H1 (cell line): ENCODE measurements around the gene PSPH. TPM values are rescaled to one million over a fixed set of nuclear protein-coding genes. Genes with fewer than 3 reads are reported as not detected.

Source experiments
- BRCA1 ChIP-seq: IDR thresholded peaks from 2 replicates; pipeline ENCODE4 v1.6.1; 2012; ENCODE audit warnings: low read depth, low read length, improper control_type of control experiment
- CBX5 ChIP-seq: fragments of 300-800, 300-1000 bp; sonication (generic); IDR thresholded peaks from 2 replicates; pipeline ENCODE4 v1.7.1; 2016; ENCODE audit warnings: antibody characterized with exemption, low read length, low read depth
- EGR1 ChIP-seq: IDR thresholded peaks from 2 replicates; pipeline ENCODE4 v1.6.1; 2011; ENCODE audit warnings: low read depth, low read length, borderline replicate concordance
- EP300 ChIP-seq, 2 experiments: IDR thresholded peaks; 1 replicate in 1 of 2; 2 replicates in 1 of 2; pipeline ENCODE4 v1.6.1; 2011 to 2012; ENCODE audit warnings: low read depth in 2 of 2, low read length in 2 of 2, mild to moderate bottlenecking in 2 of 2, borderline replicate concordance in 1 of 2, inconsistent platforms in 1 of 2, moderate library complexity in 1 of 2
- FOSL1 ChIP-seq: IDR thresholded peaks from 2 replicates; pipeline ENCODE4 v1.6.1; 2011; ENCODE audit warnings: mild to moderate bottlenecking, low read depth, low read length, moderate library complexity; ENCODE audit not compliant: insufficient read depth
- HDAC2 ChIP-seq, 2 experiments: fragments of 300-600 bp in 1 of 2; sonication (generic) in 1 of 2; IDR thresholded peaks; 2 replicates each; pipeline ENCODE4 v1.6.1; 2011 to 2012; ENCODE audit warnings: low read depth in 2 of 2, low read length in 2 of 2, mild to moderate bottlenecking in 2 of 2, moderate library complexity in 2 of 2, borderline replicate concordance in 1 of 2, inconsistent platforms in 1 of 2
- JUN ChIP-seq: IDR thresholded peaks from 2 replicates; pipeline ENCODE4 v1.6.1; 2011; ENCODE audit warnings: low read depth, mild to moderate bottlenecking, improper control_type of control experiment, low read length
- MAFK ChIP-seq: IDR thresholded peaks from 2 replicates; pipeline ENCODE4 v1.6.1; 2012; ENCODE audit warnings: low read depth, mild to moderate bottlenecking, improper control_type of control experiment, low read length
- NANOG ChIP-seq: IDR thresholded peaks from 2 replicates; pipeline ENCODE4 v1.6.1; 2011; ENCODE audit warnings: low read length, low read depth, mild to moderate bottlenecking, inconsistent platforms; ENCODE audit not compliant: insufficient read depth, poor library complexity, severe bottlenecking
- PHF8 ChIP-seq: fragments of 200-600 bp; sonication (generic); conservative IDR thresholded peaks from 2 replicates; pipeline ENCODE4 v1.7.1; 2012; ENCODE audit warnings: low read depth, mild to moderate bottlenecking, inconsistent platforms, low read length, moderate library complexity
- RBBP5 ChIP-seq: IDR thresholded peaks from 2 replicates; pipeline ENCODE4 v1.7.1; 2012; ENCODE audit warnings: low read depth, mild to moderate bottlenecking, inconsistent platforms, low read length, moderate library complexity, borderline replicate concordance
- RNF2 ChIP-seq: fragments of 200-900, 300-1000 bp; sonication (generic); IDR thresholded peaks from 2 replicates; pipeline ENCODE4 v1.7.1; 2016; ENCODE audit warnings: borderline replicate concordance, low read depth, mild to moderate bottlenecking, antibody characterized with exemption, low read length; ENCODE audit not compliant: poor library complexity, severe bottlenecking; ENCODE audit errors: missing control alignments
- RXRA ChIP-seq: IDR thresholded peaks from 2 replicates; pipeline ENCODE4 v1.6.1; 2011; ENCODE audit warnings: low read depth, mild to moderate bottlenecking, low read length, moderate library complexity; ENCODE audit not compliant: insufficient read depth
- SAP30 ChIP-seq: fragments of 300-600 bp; sonication (generic); IDR thresholded peaks from 2 replicates; pipeline ENCODE4 v1.7.1; 2012; ENCODE audit warnings: low read length, moderate library complexity, mild to moderate bottlenecking, inconsistent platforms; ENCODE audit not compliant: insufficient read depth, insufficient replicate concordance
- SIN3A ChIP-seq, 2 experiments: IDR thresholded peaks in 1 of 2; conservative IDR thresholded peaks in 1 of 2; 2 replicates each; pipeline ENCODE4 v1.6.1; 2011 to 2012; ENCODE audit warnings: low read length in 2 of 2, improper control_type of control experiment in 1 of 2, low read depth in 1 of 2, mild to moderate bottlenecking in 1 of 2
- SIRT6 ChIP-seq: IDR thresholded peaks from one replicate; pipeline ENCODE4 v1.7.1; 2012; ENCODE audit warnings: low read length, inconsistent platforms
- SIX5 ChIP-seq: IDR thresholded peaks from 2 replicates; pipeline ENCODE4 v1.6.1; 2011; ENCODE audit warnings: mild to moderate bottlenecking, low read depth, low read length
- SP1 ChIP-seq: IDR thresholded peaks from 2 replicates; pipeline ENCODE4 v1.6.1; 2011; ENCODE audit warnings: low read depth, low read length
- SP4 ChIP-seq: IDR thresholded peaks from 2 replicates; pipeline ENCODE4 v1.6.1; 2012; ENCODE audit warnings: low read length, inconsistent platforms
- SRF ChIP-seq: IDR thresholded peaks from 2 replicates; pipeline ENCODE4 v1.6.1; 2011; ENCODE audit warnings: mild to moderate bottlenecking, low read depth, low read length, moderate library complexity
- TAF1 ChIP-seq: IDR thresholded peaks from 2 replicates; pipeline ENCODE4 v1.6.1; 2011; ENCODE audit warnings: mild to moderate bottlenecking, low read depth, low read length
- TBP ChIP-seq: IDR thresholded peaks from 2 replicates; pipeline ENCODE4 v1.6.1; 2011; ENCODE audit warnings: low read depth, low read length, improper control_type of control experiment
- polyA plus RNA-seq, 7 experiments: library from polyadenylated mRNA; depleted of rRNA in 3 of 7; stranded (reverse) in 5 of 7; unstranded in 2 of 7; fragments of >200 nt in 5 of 7; fragments of 200-250 nt in 2 of 7; gene quantifications; 1 replicate in 5 of 7; 2 replicates in 1 of 7; 4 replicates in 1 of 7; pipeline versions ENCODE4 v1.2.1 to v1.2.3, GENCODE V29; 2011 to 2013; ENCODE audit warnings: missing spikeins in 2 of 7, mixed read lengths in 2 of 7
- total RNA-seq: library from RNA; stranded (reverse); fragmentation: NEBNext Ultra II Directional; extraction: Animal tissue kit (Norgen Biotek cat#: 25700); gene quantifications from 2 replicates; pipeline ENCODE4 v1.2.1, GENCODE V29; 2021

The PSPH gene
- total and polyA plus RNA-seq, 2 of the 8 experiments (the other 6 are each of a cell fraction or from before 2014, with no cell fraction given): 31.0 to 64.8 TPM

DNA sequence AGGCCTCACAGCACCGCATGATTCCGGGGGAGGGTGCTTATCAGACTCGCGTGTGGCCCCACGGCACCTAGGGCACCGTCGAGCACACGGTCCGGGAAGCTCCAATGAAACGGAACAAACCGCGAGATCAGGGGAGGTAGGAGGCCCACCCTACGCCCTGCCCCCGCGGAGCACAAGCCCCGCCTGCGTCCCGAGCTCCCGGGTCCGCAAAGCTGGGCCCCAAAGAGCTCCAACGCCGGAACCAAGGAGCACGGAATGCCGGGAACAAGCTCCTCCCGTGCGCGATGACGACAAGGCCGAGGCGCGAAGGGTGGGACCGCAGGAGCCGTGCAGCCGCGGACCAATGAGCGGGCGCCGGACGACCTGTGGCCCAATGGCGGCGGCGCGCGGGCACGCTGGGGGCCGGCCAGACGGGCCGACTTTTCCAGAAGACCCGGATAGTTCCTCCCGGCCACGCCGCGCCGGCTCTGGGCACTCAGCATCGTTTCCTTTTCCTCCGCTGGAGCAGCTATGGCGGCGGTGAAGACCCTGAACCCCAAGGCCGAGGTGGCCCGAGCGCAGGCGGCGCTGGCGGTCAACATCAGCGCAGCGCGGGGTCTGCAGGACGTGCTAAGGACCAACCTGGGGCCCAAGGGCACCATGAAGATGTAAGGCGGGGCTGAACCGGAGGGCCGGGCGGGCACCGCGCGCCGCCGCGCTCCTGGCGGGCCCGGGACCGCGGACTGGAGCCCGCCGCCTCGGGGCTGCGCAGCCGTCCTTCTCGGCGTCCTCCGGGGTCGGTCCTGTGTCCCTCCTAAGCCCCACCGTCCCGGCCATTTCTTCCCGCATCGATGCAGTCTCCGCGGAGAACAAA, at the start of gene PSPH, which contains the start of gene CCT6A (continued):
- TF ChIP-seq BRCA1 (peak; percentile 61; the same call in 1 of the 2 replicates), EGR1 (no peak), NANOG (no peak), JUN (no peak), PHF8 (peak; percentile 91), EP300 (IDR thresholded peaks at IDR 0.05; ENCODE audit: borderline replicate concordance in 1 of 2, low read depth in 2 of 2, low read length in 2 of 2) (0 out of 3 replicates have a peak, but pooled peaks of 1 of the 2 experiments have one; percentile 11), SP4 (no peak), CBX5 (no peak), SAP30 (no peak), TAF1 (peak; percentile 98), TBP (peak; percentile 88), SP1 (peak; percentile 87), MAFK (no peak), RBBP5 (no peak), HDAC2 (IDR thresholded peaks at IDR 0.05; ENCODE audit: borderline replicate concordance in 1 of 2, low read depth in 2 of 2, low read length in 2 of 2) (no peak; a peak in 1 of 4 replicates), SRF (no peak), RXRA (no peak), RNF2 (no peak), FOSL1 (no peak), SIX5 (no peak), SIN3A (conservative IDR thresholded peaks at IDR 0.05 in 1 of 2, IDR thresholded peaks at IDR 0.05 in 1 of 2; ENCODE audit: low read depth in 1 of 2, low read length in 2 of 2) (no peak), SIRT6 (no peak)
